NCI-H2171 (cell line): ENCODE results near the gene CLEC7A.

Experiments used
- DNase-seq: peaks from one replicate; lab custom pipeline; 2025; lab: John Stamatoyannopoulos, UW

CLEC7A gene

GRCh38 chr12:10094646-10095395 is 35.2 kb downstream of the CLEC7A start:
- DNase-seq = no peak

- DNase-seq = no peak
Observed at GRCh38 chr12:10088955-10089900, 40.8 kb downstream of the CLEC7A start.

GRCh38 chr12:10088031-10088430 is 42.0 kb downstream of the CLEC7A start:
- no peak for DNase-seq

- DNase-seq = no peak
Observed at GRCh38 chr12:10086387-10086786, 43.6 kb downstream of the CLEC7A start.

GRCh38 chr12:10084733-10085132 is 45.3 kb downstream of the CLEC7A start:
- DNase-seq = no peak

GRCh38 chr12:10082117-10082874 is 47.7 kb downstream of the CLEC7A start:
- no peak for DNase-seq

- no peak for DNase-seq
Observed at GRCh38 chr12:10075451-10075850, 54.5 kb downstream of the CLEC7A start.

GRCh38 chr12:10073261-10073660 is 56.7 kb downstream of the CLEC7A start:
- no peak for DNase-seq

- no peak for DNase-seq
Observed at GRCh38 chr12:10072131-10072530, 57.9 kb downstream of the CLEC7A start.

- DNase-seq = no peak
Observed at GRCh38 chr12:10070380-10070779, 59.6 kb downstream of the CLEC7A start.

GRCh38 chr12:10069976-10070375 is 60.0 kb downstream of the CLEC7A start:
- no peak for DNase-seq

GRCh38 chr12:10069099-10069498 is 60.9 kb downstream of the CLEC7A start:
- DNase-seq = no peak

GRCh38 chr12:10068644-10069043 is 61.4 kb downstream of the CLEC7A start:
- no peak for DNase-seq

GRCh38 chr12:10067942-10068341 is 62.1 kb downstream of the CLEC7A start:
- DNase-seq = no peak

GRCh38 chr12:10067264-10067663 is 62.7 kb downstream of the CLEC7A start:
- no peak for DNase-seq
